ENCODE data around the gene FOXP1.

FOXP1 gene

GRCh38 chr3:71132995-71133730 lies 450.4 kb downstream of the FOXP1 start:
- peak; percentile 60 for DNase-seq

- DNase-seq = peak; percentile 66
Measured at GRCh38 chr3:71131375-71132314, 451.9 kb downstream of the FOXP1 start.

- peak; percentile 78 for DNase-seq
Measured at GRCh38 chr3:71130471-71131374, 452.8 kb downstream of the FOXP1 start.

GRCh38 chr3:71129611-71130431 lies 453.7 kb downstream of the FOXP1 start:
- peak; percentile 38 for DNase-seq

GRCh38 chr3:71128961-71129360 lies 454.6 kb downstream of the FOXP1 start:
- peak; percentile 5 for DNase-seq

GRCh38 chr3:71127844-71128243 lies 455.7 kb downstream of the FOXP1 start:
- DNase-seq = no peak

- peak; percentile 2 for DNase-seq
Measured at GRCh38 chr3:71127052-71127831, 456.3 kb downstream of the FOXP1 start.

GRCh38 chr3:71125738-71126137 lies 457.8 kb downstream of the FOXP1 start:
- DNase-seq = no peak

GRCh38 chr3:71124048-71124447 lies 459.5 kb downstream of the FOXP1 start:
- no peak for DNase-seq

- DNase-seq = no peak
Measured at GRCh38 chr3:71122641-71123040, 460.9 kb downstream of the FOXP1 start.

GRCh38 chr3:71121429-71122167 lies 461.9 kb downstream of the FOXP1 start:
- no peak for DNase-seq

- no peak for DNase-seq
Measured at GRCh38 chr3:71120012-71120411, 463.5 kb downstream of the FOXP1 start.

- no peak for DNase-seq
Measured at GRCh38 chr3:71119171-71119570, 464.4 kb downstream of the FOXP1 start.

GRCh38 chr3:71118436-71118835 lies 465.1 kb downstream of the FOXP1 start:
- DNase-seq = no peak

GRCh38 chr3:71117572-71118247 lies 465.8 kb downstream of the FOXP1 start:
- peak; percentile 2 for DNase-seq

GRCh38 chr3:71114610-71115009 lies 468.9 kb downstream of the FOXP1 start:
- DNase-seq = no peak

- no peak for DNase-seq
Measured at GRCh38 chr3:71112576-71112975, 471.0 kb downstream of the FOXP1 start.

GRCh38 chr3:71111784-71112440 lies 471.6 kb downstream of the FOXP1 start:
- peak; percentile 17 for DNase-seq

All from DMS53 (cell line).